ENCODE results near the gene WNT2B.

DNA sequence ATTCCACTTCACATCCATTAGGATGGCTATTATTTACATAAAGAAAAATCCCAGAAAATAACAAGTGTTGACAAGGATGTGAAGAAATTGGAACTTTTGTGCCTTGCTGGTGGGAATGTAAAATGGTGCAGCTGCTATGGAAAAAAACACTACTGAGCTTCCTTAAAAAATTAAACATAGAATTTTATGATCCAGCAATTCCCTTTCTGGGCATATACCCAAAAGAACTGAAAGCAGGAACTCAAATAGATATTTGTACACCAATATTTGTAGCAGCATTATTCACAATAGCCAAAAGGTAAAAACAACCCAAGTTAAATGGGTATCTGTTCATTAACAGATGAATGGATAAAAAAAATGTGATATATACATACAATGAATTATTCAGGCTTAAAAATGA is 45.6 kb downstream of the WNT2B start:
- TF ChIP-seq, protein P1, sequence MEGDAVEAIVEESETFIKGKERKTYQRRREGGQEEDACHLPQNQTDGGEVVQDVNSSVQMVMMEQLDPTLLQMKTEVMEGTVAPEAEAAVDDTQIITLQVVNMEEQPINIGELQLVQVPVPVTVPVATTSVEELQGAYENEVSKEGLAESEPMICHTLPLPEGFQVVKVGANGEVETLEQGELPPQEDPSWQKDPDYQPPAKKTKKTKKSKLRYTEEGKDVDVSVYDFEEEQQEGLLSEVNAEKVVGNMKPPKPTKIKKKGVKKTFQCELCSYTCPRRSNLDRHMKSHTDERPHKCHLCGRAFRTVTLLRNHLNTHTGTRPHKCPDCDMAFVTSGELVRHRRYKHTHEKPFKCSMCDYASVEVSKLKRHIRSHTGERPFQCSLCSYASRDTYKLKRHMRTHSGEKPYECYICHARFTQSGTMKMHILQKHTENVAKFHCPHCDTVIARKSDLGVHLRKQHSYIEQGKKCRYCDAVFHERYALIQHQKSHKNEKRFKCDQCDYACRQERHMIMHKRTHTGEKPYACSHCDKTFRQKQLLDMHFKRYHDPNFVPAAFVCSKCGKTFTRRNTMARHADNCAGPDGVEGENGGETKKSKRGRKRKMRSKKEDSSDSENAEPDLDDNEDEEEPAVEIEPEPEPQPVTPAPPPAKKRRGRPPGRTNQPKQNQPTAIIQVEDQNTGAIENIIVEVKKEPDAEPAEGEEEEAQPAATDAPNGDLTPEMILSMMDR (IDR thresholded peaks at IDR 0.05 in 2 of 3, conservative IDR thresholded peaks at IDR 0.05 in 1 of 3; ENCODE audit: control insufficient read depth in 2 of 3, extremely low read depth in 1 of 3, insufficient read depth in 1 of 3, low read depth in 3 of 3, low read length in 3 of 3), result no peak
- TF ChIP-seq MYC (IDR thresholded peaks at IDR 0.05; ENCODE audit: insufficient read depth, insufficient read length, insufficient replicate concordance, low read length, severe bottlenecking), result no peak
- no peak for TF ChIP-seq POLR2AphosphoS5 (IDR thresholded peaks at IDR 0.05; ENCODE audit: low read length)
- no peak for TF ChIP-seq CUX1 (IDR thresholded peaks at IDR 0.05; ENCODE audit: insufficient replicate concordance, low read depth, low read length)
